GM06990 (cell line): ENCODE data around the gene WASHC3.

ENCODE experiments used
- DNase-seq: peaks from one replicate; pipeline ENCODE4 v3.0.0-alpha.2; 2011; ENCODE audit not compliant: insufficient read length; ENCODE audit errors: extremely low read depth
- H3K27me3 ChIP-seq: replicated peaks from 2 replicates; pipeline ENCODE4 v1.6.0; 2011; ENCODE audit warnings: low read length; ENCODE audit not compliant: control insufficient read depth, insufficient read depth
- H3K36me3 ChIP-seq: 2 replicates; pipeline ENCODE4 v1.5.1; 2011; ENCODE audit warnings: low read length; ENCODE audit not compliant: control insufficient read depth, insufficient read depth
- H3K4me3 ChIP-seq: replicated peaks from 2 replicates; pipeline ENCODE4 v1.5.1; 2011; ENCODE audit warnings: low read depth, mild to moderate bottlenecking, control low read depth, low read length
- TF ChIP-seq, protein P1 (sequence below): IDR thresholded peaks from 2 replicates; pipeline ENCODE4 v1.5.1; 2011; ENCODE audit warnings: low read length, control low read depth, mild to moderate bottlenecking, inconsistent platforms; ENCODE audit not compliant: insufficient read depth, poor library complexity, severe bottlenecking

Gene WASHC3

DNA sequence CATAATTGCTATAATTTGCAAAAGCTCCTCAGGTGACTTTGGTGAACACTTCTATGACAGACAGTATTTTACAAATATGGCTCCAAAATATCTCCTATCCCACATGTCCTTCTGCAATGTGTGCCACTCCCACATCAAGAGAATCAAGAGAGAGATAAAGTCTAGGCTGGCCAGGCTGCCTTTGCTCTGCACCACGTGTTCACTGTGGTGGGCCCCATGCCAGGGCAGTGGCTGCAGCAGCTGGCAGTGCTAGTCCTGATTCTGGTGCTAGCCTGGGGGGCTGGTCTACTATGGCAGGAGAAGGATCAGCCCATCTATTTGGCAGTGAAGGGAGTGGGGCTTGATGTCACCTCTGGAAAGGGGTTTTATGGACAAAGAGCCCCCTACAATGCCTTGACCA, 98.1 kb downstream of the WASHC3 start:
- H3K36me3 ChIP-seq, result peaks cover 10% of the 10 kb centered on the region
- TF ChIP-seq, protein P1, sequence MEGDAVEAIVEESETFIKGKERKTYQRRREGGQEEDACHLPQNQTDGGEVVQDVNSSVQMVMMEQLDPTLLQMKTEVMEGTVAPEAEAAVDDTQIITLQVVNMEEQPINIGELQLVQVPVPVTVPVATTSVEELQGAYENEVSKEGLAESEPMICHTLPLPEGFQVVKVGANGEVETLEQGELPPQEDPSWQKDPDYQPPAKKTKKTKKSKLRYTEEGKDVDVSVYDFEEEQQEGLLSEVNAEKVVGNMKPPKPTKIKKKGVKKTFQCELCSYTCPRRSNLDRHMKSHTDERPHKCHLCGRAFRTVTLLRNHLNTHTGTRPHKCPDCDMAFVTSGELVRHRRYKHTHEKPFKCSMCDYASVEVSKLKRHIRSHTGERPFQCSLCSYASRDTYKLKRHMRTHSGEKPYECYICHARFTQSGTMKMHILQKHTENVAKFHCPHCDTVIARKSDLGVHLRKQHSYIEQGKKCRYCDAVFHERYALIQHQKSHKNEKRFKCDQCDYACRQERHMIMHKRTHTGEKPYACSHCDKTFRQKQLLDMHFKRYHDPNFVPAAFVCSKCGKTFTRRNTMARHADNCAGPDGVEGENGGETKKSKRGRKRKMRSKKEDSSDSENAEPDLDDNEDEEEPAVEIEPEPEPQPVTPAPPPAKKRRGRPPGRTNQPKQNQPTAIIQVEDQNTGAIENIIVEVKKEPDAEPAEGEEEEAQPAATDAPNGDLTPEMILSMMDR, result no peak
- no peak for DNase-seq
- H3K27me3 ChIP-seq, result no peaks in the 10 kb centered on the region
- no peak overlapping the region for H3K4me3 ChIP-seq
